ENCODE results near the gene PDLIM1. TPM values are rescaled to one million over a fixed set of nuclear protein-coding genes. Genes with fewer than 3 reads are reported as not detected.
A peak's percentile ranks its signal among the peaks of the same experiment; 100 is the strongest.

The PDLIM1 gene
- total RNA-seq, 1 donor from 2014 or later: 114 TPM

DNA sequence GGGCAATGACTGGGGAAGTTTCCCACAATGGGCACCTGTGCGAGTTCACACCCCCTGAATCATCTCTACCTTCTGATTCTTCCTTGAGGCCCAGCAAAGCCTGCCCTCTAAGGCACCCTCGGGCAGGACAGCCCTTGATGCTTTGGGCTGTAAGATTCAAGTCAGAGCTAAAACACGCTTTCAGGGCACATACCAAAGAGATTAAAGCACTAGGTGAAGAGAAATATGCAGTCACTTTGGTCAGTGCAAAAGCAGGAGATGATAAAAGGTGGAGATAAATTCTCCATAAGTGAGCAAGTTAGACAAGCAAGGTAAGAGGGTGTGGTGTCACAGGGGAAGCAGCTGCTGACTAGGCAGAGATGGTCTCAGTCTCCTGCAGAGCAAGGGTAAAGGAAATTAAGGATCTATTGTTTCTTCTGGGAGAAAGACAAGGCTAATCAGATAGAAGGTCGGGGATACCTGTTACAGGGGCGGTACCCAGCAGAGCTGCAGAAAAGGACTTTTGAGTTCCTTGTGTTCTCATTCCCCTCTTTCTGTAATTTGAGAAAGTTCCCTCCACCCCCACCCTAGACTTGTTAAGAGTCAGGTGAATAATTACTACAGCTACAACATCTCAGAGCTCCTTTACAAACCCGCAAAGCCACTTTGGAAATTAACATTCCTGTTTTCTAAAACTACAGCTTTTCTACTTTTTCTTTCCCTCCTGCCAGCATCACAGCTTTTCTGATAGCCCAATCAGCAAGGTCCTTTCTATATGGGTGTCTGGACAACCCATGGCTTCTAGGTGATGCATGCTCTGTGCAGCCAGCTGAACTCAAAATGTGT, 26.4 kb downstream of the PDLIM1 start:
- no peak for DNase-seq (ENCODE audit: low spot score)

DNA sequence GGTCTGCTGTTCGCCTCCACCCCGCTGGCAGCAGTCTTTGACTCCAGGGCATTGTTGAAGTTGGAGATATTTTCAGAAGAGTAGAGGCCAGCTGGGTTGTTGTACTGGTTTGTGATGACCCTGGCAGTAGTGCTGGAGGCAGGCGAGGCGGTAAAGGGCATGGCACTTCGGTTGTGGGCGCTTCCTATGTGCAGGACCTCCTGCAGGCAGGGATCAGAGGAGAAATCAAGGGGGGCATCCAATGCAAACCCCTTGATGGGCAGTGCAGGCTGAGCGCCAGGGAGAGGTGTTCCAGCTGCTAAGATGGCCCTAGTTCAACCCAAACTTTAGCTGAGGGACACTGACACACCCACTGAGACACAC, 27.0 kb downstream of the PDLIM1 start:
- DNase-seq (ENCODE audit: low spot score): no peak

GRCh38 chr10:95262763-95263518, 27.9 kb downstream of the PDLIM1 start:
- DNase-seq (ENCODE audit: low spot score): no peak

DNA sequence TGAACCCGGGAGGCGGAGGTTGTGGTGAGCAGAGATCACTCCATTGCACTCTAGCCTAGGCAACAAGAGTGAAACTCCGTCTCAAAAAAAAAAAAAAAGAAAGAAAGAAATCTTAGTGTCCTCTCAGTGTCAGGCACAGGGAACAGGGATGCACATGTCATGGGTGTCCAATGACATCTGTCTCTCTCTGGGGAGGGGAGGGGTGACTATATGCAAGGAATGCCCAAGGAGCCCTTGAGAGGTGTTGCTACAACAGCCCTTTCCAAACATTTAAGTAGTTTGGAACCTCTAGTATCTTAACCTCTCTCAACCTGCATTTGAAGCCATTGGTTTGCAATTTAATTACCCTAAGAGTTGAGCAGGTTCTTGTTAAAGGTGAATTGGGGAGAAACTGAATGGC, 28.9 kb downstream of the PDLIM1 start:
- no peak for DNase-seq (ENCODE audit: low spot score)

DNA sequence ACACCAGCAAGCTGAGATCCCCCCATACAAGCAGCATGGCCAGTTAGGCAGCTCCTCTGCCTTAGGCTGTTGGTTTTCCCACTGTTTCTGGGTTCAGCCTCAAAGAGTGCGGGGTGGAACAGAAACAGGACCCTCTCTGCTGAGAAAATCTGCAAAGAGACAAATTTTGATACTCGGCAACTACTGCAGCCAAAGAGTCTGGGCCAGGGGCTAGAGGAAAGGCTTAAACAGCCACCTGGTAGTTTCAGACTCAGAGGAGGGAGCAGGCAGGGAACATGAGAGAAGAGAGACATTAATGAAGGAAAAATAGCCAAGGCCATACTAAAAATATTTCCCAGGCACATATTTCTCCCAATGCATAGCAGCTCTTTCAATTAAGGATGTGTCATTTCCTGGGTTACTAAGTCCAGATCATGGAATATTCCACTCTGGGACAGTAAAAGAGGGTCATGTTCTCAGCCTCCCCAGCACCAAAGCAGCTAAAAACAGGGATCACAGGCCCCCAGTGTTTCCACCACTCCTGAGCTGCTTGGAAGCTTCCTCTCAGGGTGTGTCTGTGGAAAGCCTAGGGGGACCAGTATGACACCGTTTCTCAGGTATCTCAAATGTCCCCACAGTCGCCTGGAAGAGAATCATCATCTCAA, 29.8 kb downstream of the PDLIM1 start:
- no peak for DNase-seq (ENCODE audit: low spot score)

GRCh38 chr10:95260397-95260881, 30.4 kb downstream of the PDLIM1 start:
- DNase-seq (ENCODE audit: low spot score): no peak

GRCh38 chr10:95257849-95258248, 33.0 kb downstream of the PDLIM1 start:
- no peak for DNase-seq (ENCODE audit: low spot score)

DNA sequence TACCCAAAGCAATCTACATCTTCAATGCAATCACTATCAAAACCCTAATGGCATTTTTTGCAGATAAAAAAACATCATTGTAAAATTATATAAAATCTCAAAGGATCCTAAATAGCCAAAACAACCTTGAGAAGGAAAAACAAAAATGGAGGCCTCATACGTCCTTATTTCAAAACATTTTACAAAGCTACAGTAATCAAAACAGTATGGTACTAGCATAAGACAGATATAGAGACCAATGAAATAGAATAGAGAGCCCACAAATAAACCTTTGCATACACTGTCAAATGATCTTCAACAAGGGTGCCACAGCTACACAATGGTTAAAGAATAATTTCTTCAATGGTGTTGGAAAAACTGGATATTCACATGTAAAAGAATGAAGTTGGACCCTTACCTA, 34.5 kb downstream of the PDLIM1 start:
- no peak for DNase-seq (ENCODE audit: low spot score)

DNA sequence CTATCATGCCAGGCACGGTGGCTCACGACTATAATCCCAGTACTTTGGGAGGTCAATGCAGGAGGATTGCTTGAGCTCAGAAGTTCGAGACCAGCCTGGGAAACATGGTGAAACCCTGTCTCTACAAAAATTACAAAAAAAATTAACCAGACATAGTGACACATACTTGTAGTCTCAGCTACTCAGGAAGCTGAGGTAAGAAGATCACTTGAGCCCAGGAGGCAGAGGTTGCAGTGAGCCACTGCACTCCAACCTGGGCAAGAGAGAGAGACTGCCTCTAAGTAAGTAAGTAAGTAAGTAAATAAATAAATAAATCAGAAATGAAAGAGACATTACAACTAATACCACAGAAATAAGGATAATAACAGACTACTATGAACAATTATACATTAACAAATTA, 36.2 kb downstream of the PDLIM1 start:
- no peak for DNase-seq (ENCODE audit: low spot score)

DNA sequence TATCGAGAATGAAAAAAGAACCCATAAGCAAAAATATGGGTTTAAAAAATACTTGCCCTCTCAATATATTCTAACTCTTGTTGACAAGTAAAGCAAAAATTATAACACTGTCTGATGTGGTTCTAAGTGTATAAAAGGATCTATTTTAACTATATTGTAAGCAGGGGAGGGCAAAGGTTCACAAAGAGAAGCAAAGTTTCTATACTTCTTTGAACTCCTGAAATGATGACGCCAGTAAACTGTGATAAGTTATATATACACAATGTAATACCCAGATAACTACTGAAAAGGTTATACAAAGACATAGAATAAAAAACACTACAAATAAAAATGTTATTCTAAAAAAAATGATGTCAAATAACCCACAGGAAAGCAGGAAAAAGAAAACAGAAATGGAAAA, 37.1 kb downstream of the PDLIM1 start:
- DNase-seq (ENCODE audit: low spot score): no peak

DNA sequence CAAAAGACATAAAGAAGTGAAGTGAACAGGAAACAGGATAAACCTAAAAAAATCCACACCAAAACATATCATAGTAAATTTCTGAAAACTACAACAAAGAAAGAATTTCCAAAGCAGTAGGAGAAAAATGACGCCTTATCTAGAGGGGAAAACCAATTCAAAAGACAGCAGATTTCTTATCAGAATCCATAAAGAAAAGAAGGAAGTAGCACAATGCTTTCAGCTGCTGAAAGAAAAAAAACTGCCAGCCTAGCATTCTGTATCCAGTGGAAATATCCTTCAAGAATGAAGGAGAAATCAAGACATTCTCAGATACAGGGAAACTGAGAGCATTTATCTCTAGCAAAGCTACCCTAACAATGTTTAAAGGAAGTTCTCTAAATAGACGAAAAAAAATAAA, 37.8 kb downstream of the PDLIM1 start:
- DNase-seq (ENCODE audit: low spot score): no peak

GRCh38 chr10:95250856-95251255, 39.9 kb downstream of the PDLIM1 start:
- no peak for DNase-seq (ENCODE audit: low spot score)

GRCh38 chr10:95249467-95249866, 41.3 kb downstream of the PDLIM1 start:
- DNase-seq (ENCODE audit: low spot score): no peak

DNA sequence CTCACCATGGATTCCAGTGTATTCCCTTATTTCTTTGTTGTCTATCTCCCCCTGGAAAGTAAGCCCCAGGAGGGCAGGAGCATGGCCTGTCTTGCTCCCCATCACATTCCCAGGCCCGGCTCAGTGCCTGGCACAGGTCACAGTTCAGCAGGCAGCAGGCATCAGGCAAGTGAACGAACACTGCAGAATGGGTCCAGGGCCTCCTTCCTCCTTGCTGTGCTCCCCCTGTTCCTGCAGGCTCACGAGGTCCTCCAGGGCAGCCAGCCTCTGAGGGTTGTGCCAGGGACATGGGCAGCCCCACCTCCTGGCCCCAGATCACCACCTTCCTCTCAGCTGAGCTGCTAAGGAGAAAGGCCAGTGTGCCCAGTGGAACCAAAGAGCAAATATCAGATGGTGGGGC, 41.8 kb downstream of the PDLIM1 start:
- DNase-seq (ENCODE audit: low spot score): no peak

DNA sequence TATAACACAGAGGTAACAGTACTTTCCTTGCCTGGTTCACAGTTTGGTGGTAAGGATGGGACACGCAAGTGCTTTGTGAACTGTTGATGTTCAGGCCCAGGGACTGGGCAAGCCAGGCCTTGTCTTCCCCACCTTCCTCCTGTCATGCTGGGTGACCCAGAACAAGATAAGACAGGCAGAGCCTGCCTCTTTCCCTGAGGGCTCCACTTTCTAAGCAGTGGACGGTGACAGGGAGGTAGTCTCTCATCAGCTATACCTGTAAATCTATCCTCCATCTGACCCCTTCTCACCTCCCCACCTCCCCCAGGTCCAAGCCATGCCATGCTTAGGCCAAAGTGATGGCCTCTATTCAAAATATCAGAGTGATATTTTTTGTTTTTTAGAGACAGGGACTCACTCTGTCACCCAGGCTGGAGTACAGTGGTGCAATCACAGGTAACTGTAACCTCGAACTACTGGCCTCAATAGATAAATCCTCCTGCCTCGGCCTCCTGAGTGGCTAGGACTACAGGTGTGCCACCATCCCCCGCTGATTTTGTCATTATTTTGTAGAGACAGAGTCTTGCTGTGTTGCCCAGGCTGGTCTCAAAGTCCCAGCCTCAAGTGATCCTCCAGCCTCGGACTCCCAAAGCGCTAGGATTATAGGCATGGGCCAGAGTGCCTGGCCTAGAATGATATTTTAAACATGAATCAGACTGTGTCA, 42.8 kb downstream of the PDLIM1 start:
- no peak for DNase-seq (ENCODE audit: low spot score)

DNA sequence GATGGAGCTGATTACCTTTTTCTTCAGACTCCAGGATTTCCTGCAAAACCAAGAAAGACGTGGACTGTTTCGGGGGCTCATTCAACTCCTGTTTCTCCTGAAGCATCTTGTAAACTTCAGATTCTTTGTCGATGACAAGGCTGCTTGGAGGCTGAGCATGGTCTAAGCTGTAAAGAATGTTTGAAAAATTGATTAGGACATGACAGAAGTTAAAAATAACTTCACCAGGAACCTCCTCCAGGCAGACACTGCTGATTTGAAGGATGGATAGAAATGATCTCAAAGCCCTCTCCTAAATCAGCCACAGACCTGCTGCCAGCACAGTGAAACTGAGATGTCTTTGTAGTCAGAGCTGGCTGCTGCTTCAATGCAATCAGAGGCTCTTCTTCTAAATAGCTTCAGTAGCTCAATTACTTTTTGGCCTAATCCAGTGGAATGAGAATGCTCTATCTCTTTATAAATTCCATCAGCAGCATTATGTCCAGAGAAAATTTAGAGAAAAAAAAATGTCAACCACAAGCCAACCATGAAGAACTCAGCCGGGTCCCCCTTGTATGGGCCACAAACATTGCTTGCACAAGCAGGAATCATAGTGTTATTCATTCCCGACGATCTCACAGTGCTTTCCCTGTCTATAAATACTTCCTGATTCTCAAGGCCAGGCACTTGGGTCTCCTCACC, 43.5 kb downstream of the PDLIM1 start:
- DNase-seq (ENCODE audit: low spot score): no peak

DNA sequence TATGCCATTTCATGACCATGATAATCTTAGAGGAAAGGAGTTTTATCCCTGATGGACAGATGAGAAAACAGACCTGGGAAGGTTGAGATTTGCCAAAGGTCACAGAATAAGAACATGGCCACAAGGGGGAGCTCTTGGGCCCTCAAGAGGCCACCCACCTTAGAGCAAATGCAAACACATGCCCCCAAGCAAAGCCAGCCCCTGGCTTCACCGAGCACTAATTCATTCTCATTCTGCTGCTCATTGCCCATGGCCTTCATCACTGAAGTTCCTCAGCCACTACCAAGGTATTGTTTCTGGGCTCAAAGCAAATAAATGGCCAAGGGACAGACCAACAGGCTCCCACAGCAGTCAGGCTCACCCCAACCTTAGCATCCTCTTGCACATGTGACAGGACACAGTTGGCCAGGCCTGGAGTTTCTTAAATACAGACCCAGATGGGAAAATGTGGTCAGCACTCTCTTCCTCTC, 44.2 kb downstream of the PDLIM1 start:
- peak; percentile 69 for DNase-seq (ENCODE audit: low spot score)

- DNase-seq (ENCODE audit: low spot score): no peak
These were observed 45.3 kb downstream of the PDLIM1 start for GRCh38 chr10:95245425-95246055.

DNA sequence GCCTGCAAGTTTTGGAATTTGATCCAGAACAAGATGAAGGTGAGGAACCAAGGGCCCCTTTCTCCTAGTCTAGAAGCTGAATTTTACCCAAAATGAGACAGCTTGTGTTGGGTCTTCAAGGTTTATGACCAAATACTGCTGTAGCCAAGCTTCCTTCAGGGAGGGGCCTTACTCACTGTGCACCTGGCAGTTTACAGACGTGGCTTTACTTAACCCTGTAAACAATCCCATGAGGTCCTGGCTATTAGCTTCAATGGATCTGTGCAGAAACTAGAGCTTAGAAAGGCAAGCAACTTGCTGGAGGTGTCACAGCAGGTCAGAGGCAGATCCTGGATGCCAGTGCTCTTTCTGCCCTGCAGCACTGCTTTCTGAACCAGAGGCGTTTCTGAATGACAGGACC, 46.7 kb downstream of the PDLIM1 start:
- DNase-seq (ENCODE audit: low spot score): no peak

DNA sequence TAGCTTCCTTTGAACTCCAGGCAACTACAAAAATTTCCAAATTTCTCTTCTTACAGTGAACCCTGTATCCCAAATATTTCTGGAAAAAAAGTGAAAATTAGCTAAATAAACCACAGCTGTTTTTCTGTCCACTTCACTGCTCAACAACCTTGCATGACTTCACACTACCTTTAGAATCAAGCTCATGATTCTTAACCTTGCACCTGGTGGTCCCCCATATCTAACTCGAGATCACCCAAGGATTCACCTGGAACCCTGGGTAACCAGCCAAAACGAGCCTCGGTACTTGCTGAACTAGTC, 47.5 kb downstream of the PDLIM1 start:
- DNase-seq (ENCODE audit: low spot score): no peak
